ENCODE measurements around the gene SLC2A6. TPM values are rescaled to one million over a fixed set of nuclear protein-coding genes. Genes with fewer than 3 reads are reported as not detected.

SLC2A6 gene
- total RNA-seq, 4 donors from 2014 or later, result 0.96 to 20.1 (median 3.4) TPM

DNA sequence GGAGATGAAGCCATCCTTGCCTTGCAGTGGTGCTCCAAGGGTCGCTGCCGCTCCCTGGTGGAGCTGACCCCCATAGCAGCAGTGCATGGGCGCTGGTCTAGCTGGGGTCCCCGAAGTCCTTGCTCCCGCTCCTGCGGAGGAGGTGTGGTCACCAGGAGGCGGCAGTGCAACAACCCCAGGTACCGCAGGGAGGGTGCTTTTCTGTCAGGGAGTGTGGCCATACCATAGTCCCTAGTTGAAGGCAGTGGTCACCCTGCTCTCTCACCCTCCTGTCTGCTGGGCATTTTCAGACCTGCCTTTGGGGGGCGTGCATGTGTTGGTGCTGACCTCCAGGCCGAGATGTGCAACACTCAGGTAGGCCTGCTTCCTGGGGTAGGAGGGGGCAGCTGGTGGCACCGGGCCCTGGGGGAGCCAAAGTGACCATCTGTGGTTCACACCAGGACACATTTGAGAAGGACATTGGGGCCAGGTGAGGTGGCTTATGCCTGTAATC lies 45.5 kb downstream of the SLC2A6 start:
- no peaks in the 10 kb centered on the region for H3K9me3 ChIP-seq
- in situ Hi-C loops (cut with MboI; ENCODE audit: low pct_ligation_motif_present in 1 of 4, low pct_unique_long_range_greater_than_20kb in 1 of 4, low sequenced_read_pairs in 3 of 4), result no loop called here
- 88% methylated on average over 11 of the region's 11 CpGs; no CpG with 5 or more reads in 1 of the 2 donors for WGBS, 2 donors (ENCODE audit: low coverage in 1 of 2)
- intact Hi-C loops (cut with DNase I; ENCODE audit: low total_unique reads), result no loop called here
- H3K4me3 ChIP-seq, result no peak overlapping the region
- H3K36me3 ChIP-seq, result no peaks in the 10 kb centered on the region
- H3K27ac ChIP-seq, result no peak overlapping the region
- no peak for TF ChIP-seq EP300 (IDR thresholded peaks at IDR 0.05; ENCODE audit: low read depth)
- no peak for TF ChIP-seq POLR2AphosphoS5 (IDR thresholded peaks at IDR 0.05)
- TF ChIP-seq POLR2A (IDR thresholded peaks at IDR 0.05), result no peak
- TF ChIP-seq, protein P1, sequence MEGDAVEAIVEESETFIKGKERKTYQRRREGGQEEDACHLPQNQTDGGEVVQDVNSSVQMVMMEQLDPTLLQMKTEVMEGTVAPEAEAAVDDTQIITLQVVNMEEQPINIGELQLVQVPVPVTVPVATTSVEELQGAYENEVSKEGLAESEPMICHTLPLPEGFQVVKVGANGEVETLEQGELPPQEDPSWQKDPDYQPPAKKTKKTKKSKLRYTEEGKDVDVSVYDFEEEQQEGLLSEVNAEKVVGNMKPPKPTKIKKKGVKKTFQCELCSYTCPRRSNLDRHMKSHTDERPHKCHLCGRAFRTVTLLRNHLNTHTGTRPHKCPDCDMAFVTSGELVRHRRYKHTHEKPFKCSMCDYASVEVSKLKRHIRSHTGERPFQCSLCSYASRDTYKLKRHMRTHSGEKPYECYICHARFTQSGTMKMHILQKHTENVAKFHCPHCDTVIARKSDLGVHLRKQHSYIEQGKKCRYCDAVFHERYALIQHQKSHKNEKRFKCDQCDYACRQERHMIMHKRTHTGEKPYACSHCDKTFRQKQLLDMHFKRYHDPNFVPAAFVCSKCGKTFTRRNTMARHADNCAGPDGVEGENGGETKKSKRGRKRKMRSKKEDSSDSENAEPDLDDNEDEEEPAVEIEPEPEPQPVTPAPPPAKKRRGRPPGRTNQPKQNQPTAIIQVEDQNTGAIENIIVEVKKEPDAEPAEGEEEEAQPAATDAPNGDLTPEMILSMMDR (IDR thresholded peaks at IDR 0.05), result no peak
- peaks cover 0 to 13% (median 8%) of the 10 kb centered on the region in 4 donors for H3K4me1 ChIP-seq
- H3K27me3 ChIP-seq, result peaks cover 12% of the 10 kb centered on the region
- no peak for DNase-seq

DNA sequence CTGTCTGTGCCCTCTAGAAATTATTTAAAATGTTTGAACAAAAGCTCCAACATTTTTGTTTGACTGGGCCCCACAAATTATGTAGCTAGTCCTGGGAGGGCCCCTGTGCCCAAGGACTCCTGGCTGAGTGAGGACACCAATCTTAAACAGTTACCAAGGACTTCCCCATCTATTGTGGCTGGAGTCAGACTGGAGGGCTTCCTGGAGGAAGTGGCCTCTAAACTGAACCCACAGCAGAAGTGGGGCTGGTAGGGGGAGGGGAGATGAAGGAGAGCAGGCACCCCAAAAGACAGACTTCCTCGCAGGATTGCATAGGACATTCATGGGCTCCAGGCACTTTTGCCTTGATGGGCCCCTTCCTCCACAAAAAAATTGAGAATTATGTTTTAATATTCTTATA lies 48.7 kb downstream of the SLC2A6 start:
- Histone ChIP-seq H3K27me3 (peaks cover 28% of the 10 kb centered on the region), H3K4me3 (no peak overlapping the region), H3K9me3 (no peaks in the 10 kb centered on the region), H3K27ac (no peak overlapping the region), H3K36me3 (no peaks in the 10 kb centered on the region), H3K4me1 (peaks cover 4 to 15% (median 15%) of the 10 kb centered on the region in 4 donors)
- no peak for DNase-seq
- WGBS, 2 donors (ENCODE audit: low coverage in 1 of 2), result 91% methylated on average over 1 of the region's 1 CpG; no CpG with 5 or more reads in 1 of the 2 donors
- TF ChIP-seq EP300 (IDR thresholded peaks at IDR 0.05; ENCODE audit: low read depth) (no peak), POLR2AphosphoS5 (IDR thresholded peaks at IDR 0.05) (no peak)
- TF ChIP-seq, protein P1 (IDR thresholded peaks at IDR 0.05), result no peak
- in situ Hi-C loops (cut with MboI; ENCODE audit: low pct_ligation_motif_present in 1 of 4, low pct_unique_long_range_greater_than_20kb in 1 of 4, low sequenced_read_pairs in 3 of 4) (no loop called here), intact Hi-C loops (cut with DNase I; ENCODE audit: low total_unique reads) (no loop called here)

DNA sequence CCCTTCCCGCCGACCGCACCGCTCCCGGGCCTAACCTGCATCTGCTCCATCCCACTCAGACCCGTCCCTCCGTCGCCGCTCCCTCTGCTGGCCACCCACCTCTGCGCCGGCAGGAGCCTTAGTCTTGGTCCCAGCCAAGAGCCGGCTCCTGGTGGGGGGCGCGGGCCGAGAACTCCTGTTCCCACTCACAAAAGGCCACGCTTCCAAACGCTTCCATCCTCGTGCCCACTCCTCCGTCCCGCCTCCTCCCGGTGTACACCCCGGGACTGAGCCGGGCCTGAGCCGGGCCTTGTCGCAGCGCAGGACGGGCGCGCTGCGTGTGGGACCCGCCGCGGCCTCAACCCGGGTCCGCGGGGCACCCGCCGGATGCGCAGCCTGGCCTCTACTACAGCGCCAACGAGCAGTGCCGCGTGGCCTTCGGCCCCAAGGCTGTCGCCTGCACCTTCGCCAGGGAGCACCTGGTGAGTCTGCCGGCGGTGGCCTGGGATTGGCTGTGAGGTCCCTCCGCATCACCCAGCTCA lies 49.2 kb downstream of the SLC2A6 start:
- Histone ChIP-seq H3K4me1 (peaks cover 4 to 15% (median 15%) of the 10 kb centered on the region in 4 donors), H3K36me3 (no peaks in the 10 kb centered on the region), H3K27me3 (peaks cover 28% of the 10 kb centered on the region), H3K9me3 (no peaks in the 10 kb centered on the region), H3K4me3 (no peak overlapping the region), H3K27ac (no peak overlapping the region)
- TF ChIP-seq, protein P1 (IDR thresholded peaks at IDR 0.05), result peak; percentile 15 to 45 (median 22)
- TF ChIP-seq EP300 (IDR thresholded peaks at IDR 0.05; ENCODE audit: low read depth) (no peak), POLR2AphosphoS5 (IDR thresholded peaks at IDR 0.05) (no peak), POLR2A (IDR thresholded peaks at IDR 0.05) (no peak)
- in situ Hi-C loops (cut with MboI; ENCODE audit: low pct_ligation_motif_present in 1 of 4, low pct_unique_long_range_greater_than_20kb in 1 of 4, low sequenced_read_pairs in 3 of 4), result no loop called here
- WGBS, 2 donors (ENCODE audit: low coverage in 1 of 2), result 39% methylated on average over 38 of the region's 49 CpGs; no CpG with 5 or more reads in 1 of the 2 donors
- peak; percentile 59 for DNase-seq
- intact Hi-C loops (cut with DNase I; ENCODE audit: low total_unique reads), result no loop called here

DNA sequence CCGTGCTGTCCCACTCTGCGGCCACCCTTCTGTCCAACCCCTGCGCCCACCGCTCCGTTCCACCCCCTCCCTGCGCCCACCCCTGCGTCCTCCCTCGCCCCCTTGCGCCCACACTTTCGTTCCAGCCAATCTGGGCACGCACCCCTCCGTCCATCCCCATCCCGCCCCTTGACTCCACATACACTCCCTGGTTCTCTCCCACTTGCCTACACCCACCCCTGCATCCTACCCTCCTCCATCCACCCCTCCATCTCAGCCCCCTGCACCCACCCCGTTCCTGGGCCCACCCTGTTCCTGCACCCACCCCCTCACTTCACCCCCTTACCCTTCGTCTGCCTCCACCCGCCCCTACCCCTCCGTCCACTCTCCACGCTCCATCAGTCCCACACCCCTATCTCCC lies 49.7 kb downstream of the SLC2A6 start:
- in situ Hi-C loops (cut with MboI; ENCODE audit: low pct_ligation_motif_present in 1 of 4, low pct_unique_long_range_greater_than_20kb in 1 of 4, low sequenced_read_pairs in 3 of 4) (no loop called here), intact Hi-C loops (cut with DNase I; ENCODE audit: low total_unique reads) (no loop called here)
- DNase-seq, result no peak
- Histone ChIP-seq H3K4me3 (peak overlapping the region in 1 of 4 donors; percentile 44), H3K27me3 (peaks cover 28% of the 10 kb centered on the region), H3K4me1 (peaks cover 4 to 15% (median 15%) of the 10 kb centered on the region in 4 donors), H3K27ac (no peak overlapping the region), H3K36me3 (no peaks in the 10 kb centered on the region), H3K9me3 (no peaks in the 10 kb centered on the region)
- WGBS, 2 donors (ENCODE audit: low coverage in 1 of 2), result 20% methylated on average over 11 of the region's 18 CpGs; no CpG with 5 or more reads in 1 of the 2 donors
- TF ChIP-seq, protein P1 (IDR thresholded peaks at IDR 0.05), result no peak
- TF ChIP-seq POLR2AphosphoS5 (IDR thresholded peaks at IDR 0.05) (no peak), POLR2A (IDR thresholded peaks at IDR 0.05) (no peak), EP300 (IDR thresholded peaks at IDR 0.05; ENCODE audit: low read depth) (no peak)
